Keratinocyte (primary cell): Measurements from ENCODE around the gene HELZ2.

ENCODE experiments used
- CTCF ChIP-seq, 3 experiments: IDR thresholded peaks in 1 of 3; conservative IDR thresholded peaks in 1 of 3; optimal IDR thresholded peaks in 1 of 3; 2 replicates in 2 of 3; 3 replicates in 1 of 3; pipeline versions ENCODE3 to v1.5.1; 2011; ENCODE audit warnings: low read length in 3 of 3, mild to moderate bottlenecking in 3 of 3, moderate library complexity in 2 of 3, control low read depth in 1 of 3, inconsistent platforms in 1 of 3; ENCODE audit not compliant: insufficient read depth in 2 of 3; ENCODE audit errors: extremely low read depth in 1 of 3
- EZH2 ChIP-seq: IDR thresholded peaks from one replicate; pipeline ENCODE4 v1.6.1; 2012; ENCODE audit warnings: inconsistent platforms, mild to moderate bottlenecking, low read length, moderate library complexity

GRCh38 chr20:63562461-63563224 lies 11.4 kb downstream of the HELZ2 start:
- TF ChIP-seq CTCF (optimal IDR thresholded peaks at IDR 0.05 in 1 of 3, IDR thresholded peaks at IDR 0.05 in 1 of 3, conservative IDR thresholded peaks at IDR 0.05 in 1 of 3; ENCODE audit: extremely low read depth in 1 of 3, insufficient read depth in 2 of 3, low read length in 3 of 3), result no peak
- no peak for TF ChIP-seq EZH2
